NCI-H187 treated with DMSO at 0.1 percent for 48 hours (cell line): ENCODE results near the gene ZCCHC14.

Experiments
- DNase-seq: peaks from one replicate; lab custom pipeline; 2025; lab: John Stamatoyannopoulos, UW

The ZCCHC14 gene

DNA sequence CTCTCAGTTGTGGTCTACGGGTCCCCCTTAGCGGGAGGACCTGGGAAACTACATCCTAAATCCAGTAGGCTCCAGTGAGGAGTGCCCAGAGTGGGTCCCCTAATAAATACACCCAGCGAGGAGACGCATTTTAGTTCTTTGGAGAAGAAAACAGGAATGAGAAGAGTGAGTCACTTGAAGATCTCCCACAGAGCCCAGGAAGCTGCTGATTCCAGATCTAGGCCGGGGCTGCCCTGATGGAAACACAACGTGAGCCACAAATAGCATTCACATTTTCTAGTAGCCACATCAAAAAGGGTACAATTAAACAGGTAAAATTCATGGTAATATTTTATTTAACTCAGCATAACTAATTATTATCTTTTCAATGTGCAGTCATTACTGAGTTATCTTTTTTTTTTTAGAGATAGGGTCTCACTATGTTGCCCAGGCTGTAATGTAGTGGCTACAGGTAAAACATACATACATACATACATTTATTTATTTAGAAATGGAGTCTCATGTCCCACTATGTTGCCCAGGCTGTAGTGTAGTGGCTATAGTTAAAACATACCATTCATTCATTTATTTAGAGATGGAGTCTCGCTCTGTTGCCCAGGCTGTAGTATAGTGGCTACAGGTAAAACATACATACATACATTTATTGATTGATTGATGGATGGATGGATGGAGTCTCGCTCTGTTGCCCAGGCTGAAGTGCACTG lies 130.8 kb downstream of the ZCCHC14 start:
- DNase-seq, result no peak

- DNase-seq, result no peak
Observed at GRCh38 chr16:87360862-87361610, 131.8 kb downstream of the ZCCHC14 start.

GRCh38 chr16:87359121-87359520 lies 133.7 kb downstream of the ZCCHC14 start:
- DNase-seq, result no peak

DNA sequence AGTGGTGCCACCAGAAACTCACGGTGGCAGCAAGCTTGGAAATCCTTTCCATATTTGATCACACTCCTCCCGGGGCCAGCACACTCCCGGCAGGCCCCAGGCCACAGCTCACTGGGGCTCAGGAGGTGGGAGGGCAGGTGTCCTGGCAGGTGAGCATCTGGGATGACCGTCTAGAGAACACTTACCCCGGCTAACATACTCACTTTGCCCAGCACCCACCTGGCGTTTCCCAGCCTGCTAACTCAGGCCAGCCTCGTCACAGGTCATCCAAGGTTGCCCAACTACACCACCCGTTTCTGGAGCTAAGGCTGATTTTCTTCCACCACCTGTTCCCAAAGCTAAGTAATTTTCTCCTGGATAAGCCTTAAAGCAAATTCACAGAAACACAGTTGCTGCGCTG lies 134.1 kb downstream of the ZCCHC14 start:
- no peak for DNase-seq

DNA sequence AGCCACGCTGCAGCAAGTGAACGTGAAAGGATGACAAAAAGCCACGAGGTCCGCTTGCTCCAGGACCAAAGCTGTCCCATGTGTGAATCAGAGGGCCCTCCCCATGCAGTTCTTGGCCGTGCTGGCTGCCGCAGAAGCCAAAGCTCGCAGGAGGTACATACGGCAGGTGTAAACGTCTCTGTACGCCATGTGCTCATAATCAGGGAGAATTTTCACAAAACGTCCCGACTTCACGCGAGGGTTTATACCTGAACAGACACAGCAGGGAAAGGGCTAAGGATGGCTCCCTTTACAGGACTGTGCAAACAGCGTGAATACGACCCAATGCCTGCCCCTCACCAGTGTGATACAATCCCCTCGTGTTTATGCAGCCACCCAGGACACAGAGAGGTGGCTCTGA lies 134.6 kb downstream of the ZCCHC14 start:
- DNase-seq, result no peak

- no peak for DNase-seq
Observed at GRCh38 chr16:87356491-87356853, 136.4 kb downstream of the ZCCHC14 start.
